K562 (cell line): ENCODE measurements around the gene NOTCH3. TPM values are rescaled to one million over a fixed set of nuclear protein-coding genes. Genes with fewer than 3 reads are reported as not detected.

Source experiments
- ATAC-seq: fragments of 200-7000 bp; cut with Tn5 transposase; 3 replicates; pipeline ENCODE4 v1.9.1; 2020; ENCODE audit warnings: moderate library complexity
- BruUV-seq: library from RNA; stranded (reverse); fragments of 400-500 nt; replicated peaks from 2 replicates; lab custom pipeline; 2021; lab: Mats Ljungman, UMichigan
- CTCF ChIA-PET: fragments of 300-600 bp; formaldehyde crosslinking; extraction: SDS; loops from one replicate; lab custom pipeline; 2021; ENCODE audit warnings: low intra/inter-chr PET ratio; lab: Yijun Ruan, JAX
- POLR2A ChIA-PET: fragments of 300-600, 350-650 bp; sonication (Branson Sonifier 250); formaldehyde crosslinking; extraction: SDS; loops from one replicate; lab custom pipeline; 2021; ENCODE audit warnings: antibody characterized with exemption, inconsistent platforms; lab: Yijun Ruan, JAX
- DNase-seq, 4 experiments: peaks; one replicate each; pipeline versions ENCODE4 v3.0.0 to v3.0.0-alpha.2; 2011 to 2018; ENCODE audit warnings: low spot score in 3 of 4, mixed read lengths in 3 of 4; ENCODE audit errors: extremely low read depth in 1 of 4
- FAIRE-seq: peaks from 2 replicates; lab custom pipeline; 2011; peaks lifted over from hg19 to GRCh38; lab: Jason Lieb, UNC
- H2AFZ ChIP-seq: 2 replicates; pipeline ENCODE4 v1.6.0; 2011; ENCODE audit warnings: low read depth, low read length, control low read depth, inconsistent platforms
- H3K27ac ChIP-seq: fragments of 200-600 bp; 3 replicates; pipeline ENCODE4 v1.8.0; 2011; ENCODE audit warnings: low read depth, mild to moderate bottlenecking, control low read depth, inconsistent platforms, low read length, moderate library complexity, mixed read lengths; ENCODE audit errors: extremely low read depth
- H3K27me3 ChIP-seq, 2 experiments: fragments of 300-600 bp in 1 of 2; 2 replicates in 1 of 2; 3 replicates in 1 of 2; pipeline versions ENCODE4 v1.6.0 to v1.8.0; 2011; ENCODE audit warnings: inconsistent platforms in 2 of 2, low read length in 2 of 2, mild to moderate bottlenecking in 1 of 2, mixed read lengths in 1 of 2, moderate library complexity in 1 of 2; ENCODE audit not compliant: control insufficient read depth in 2 of 2, insufficient read depth in 2 of 2
- H3K36me3 ChIP-seq: fragments of 300-600 bp; 3 replicates; pipeline ENCODE4 v1.8.0; 2011; ENCODE audit warnings: mild to moderate bottlenecking, low read length, inconsistent platforms; ENCODE audit not compliant: control insufficient read depth, insufficient read depth
- H3K4me1 ChIP-seq, 2 experiments: fragments of 200-600 bp in 1 of 2; replicated peaks in 1 of 2; 2 replicates in 1 of 2; 3 replicates in 1 of 2; pipeline versions ENCODE4 v1.5.1 to v1.8.0; 2011; ENCODE audit warnings: inconsistent platforms in 2 of 2, low read length in 2 of 2, mild to moderate bottlenecking in 1 of 2, mixed read lengths in 1 of 2, moderate library complexity in 1 of 2; ENCODE audit not compliant: control insufficient read depth in 2 of 2, insufficient read depth in 2 of 2
- H3K4me2 ChIP-seq: 2 replicates; pipeline ENCODE4 v1.6.1; 2011; ENCODE audit warnings: low read length, control low read depth, inconsistent platforms, mixed read lengths; ENCODE audit not compliant: insufficient read depth
- H3K4me3 ChIP-seq: fragments of 200-600 bp; sonication (generic), shearing (Covaris generic); 2 replicates; pipeline ENCODE4 v1.5.1; 2016; ENCODE audit warnings: control low read depth, inconsistent platforms
- H3K79me2 ChIP-seq: fragments of 200-600 bp; 3 replicates; pipeline ENCODE4 v1.8.0; 2011; ENCODE audit warnings: low read length, inconsistent platforms; ENCODE audit not compliant: control insufficient read depth, insufficient read depth
- H3K9ac ChIP-seq, 2 experiments: 2 replicates each; pipeline versions ENCODE4 v1.6.0 to v1.6.1; 2011; ENCODE audit warnings: low read depth in 2 of 2, low read length in 2 of 2, control low read depth in 1 of 2, inconsistent platforms in 1 of 2, mild to moderate bottlenecking in 1 of 2, mixed read lengths in 1 of 2; ENCODE audit not compliant: insufficient read depth in 1 of 2
- H3K9me1 ChIP-seq: one replicate; pipeline ENCODE4 v1.6.0; 2011; ENCODE audit warnings: inconsistent platforms, mild to moderate bottlenecking, low read length, moderate library complexity; ENCODE audit not compliant: control insufficient read depth, insufficient read depth
- H3K9me3 ChIP-seq: replicated peaks from 2 replicates; pipeline ENCODE4 v1.5.1; 2011; ENCODE audit warnings: low read depth, low read length, inconsistent platforms; ENCODE audit not compliant: control insufficient read depth, insufficient read depth
- H4K20me1 ChIP-seq: replicated peaks from 2 replicates; pipeline ENCODE4 v1.6.1; 2011; ENCODE audit warnings: low read length, inconsistent platforms, mixed read lengths; ENCODE audit not compliant: control insufficient read depth, insufficient read depth
- KLF16 ChIP-seq: IDR thresholded peaks from 2 replicates; pipeline ENCODE4 v1.6.1; 2016; ENCODE audit warnings: antibody characterized with exemption
- RAD21 ChIP-seq, 2 experiments: fragments of 250-450 bp in 1 of 2; fragments of 450-650 bp in 1 of 2; sonication (Bioruptor Pico) in 1 of 2; formaldehyde crosslinking in 1 of 2; IDR thresholded peaks in 1 of 2; conservative IDR thresholded peaks in 1 of 2; 2 replicates each; pipeline versions ENCODE4 v1.4.0 to v1.8.0; 2020 to 2022; ENCODE audit warnings: mild to moderate bottlenecking in 2 of 2, moderate library complexity in 1 of 2
- SMC3 ChIP-seq: conservative IDR thresholded peaks from 2 replicates; pipeline ENCODE4 v1.6.1; 2011; ENCODE audit warnings: low read depth, low read length, improper control_type of control experiment; ENCODE audit not compliant: insufficient read depth
- WGBS: fragments of 100-300 bp; shearing (Covaris generic); methylation state at CpG from one replicate; pipeline ENCODE4 v1.1.6; 2016; ENCODE audit warnings: low coverage, mixed read lengths; ENCODE audit not compliant: insufficient coverage; ENCODE audit errors: missing lambda C conversion rate; 5-methylcytosine and 5-hydroxymethylcytosine counted together
- in situ Hi-C: fragments of 300-500 bp; cut with MboI; formaldehyde crosslinking; loops from 4 replicates; pipeline ENCODE4 v1.15.0; 2018; ENCODE audit warnings: inconsistent platforms, mixed read lengths
- intact Hi-C: fragments of 100-400 bp; cut with micrococcal nuclease; formaldehyde crosslinking; loops from 2 replicates; pipeline ENCODE4 v1.14.2; 2022
- polyA plus RNA-seq, 8 experiments: library from polyadenylated mRNA; depleted of rRNA in 4 of 8; stranded (reverse) in 5 of 8; unstranded in 3 of 8; fragments of >200 nt; fragmentation: Nextera tagmentation in 2 of 8; fragmentation: Illumina TruSeq in 1 of 8; extraction: Ambion mirVana in 2 of 8; extraction: Trizol in 1 of 8; gene quantifications; 2 replicates each; pipeline versions ENCODE4 v1.2.1 to v1.2.3, GENCODE V29; 2011 to 2014; ENCODE audit warnings: inconsistent platforms in 1 of 8, missing spikeins in 1 of 8
- total RNA-seq, 7 experiments: library from RNA; depleted of rRNA in 6 of 7; stranded (reverse); fragments of >200 nt in 6 of 7; fragmentation: Illumina TruSeq in 2 of 7; extraction: Trizol in 2 of 7; gene quantifications; 2 replicates each; pipeline versions ENCODE4 v1.2.1 to v1.2.3, GENCODE V29; 2011 to 2021; ENCODE audit warnings: low replicate concordance in 1 of 7
- TF ChIP-seq, protein P1 (sequence below): sonication (generic); formaldehyde crosslinking; IDR thresholded peaks from 2 replicates; pipeline ENCODE4 v1.8.1; 2023; ENCODE audit warnings: mild to moderate bottlenecking, missing genetic modification reagents
- TF ChIP-seq, protein P2 (sequence below): fragments of 450-650 bp; IDR thresholded peaks from 2 replicates; pipeline ENCODE4 v1.6.1; 2016; ENCODE audit warnings: low read depth
- TF ChIP-seq, protein P3 (sequence below), 2 experiments: fragments of 150-350 bp in 1 of 2; IDR thresholded peaks; 2 replicates each; pipeline ENCODE4 v1.6.1; 2012 to 2016; ENCODE audit warnings: low read depth in 2 of 2, low read length in 2 of 2, mild to moderate bottlenecking in 1 of 2, moderate library complexity in 1 of 2

NOTCH3 gene
- total and polyA plus RNA-seq, 9 of the 15 experiments (the other 6 are each of a cell fraction or from before 2014, with no cell fraction given), result under 0.01 to 1.2 (median 0.16) TPM

DNA sequence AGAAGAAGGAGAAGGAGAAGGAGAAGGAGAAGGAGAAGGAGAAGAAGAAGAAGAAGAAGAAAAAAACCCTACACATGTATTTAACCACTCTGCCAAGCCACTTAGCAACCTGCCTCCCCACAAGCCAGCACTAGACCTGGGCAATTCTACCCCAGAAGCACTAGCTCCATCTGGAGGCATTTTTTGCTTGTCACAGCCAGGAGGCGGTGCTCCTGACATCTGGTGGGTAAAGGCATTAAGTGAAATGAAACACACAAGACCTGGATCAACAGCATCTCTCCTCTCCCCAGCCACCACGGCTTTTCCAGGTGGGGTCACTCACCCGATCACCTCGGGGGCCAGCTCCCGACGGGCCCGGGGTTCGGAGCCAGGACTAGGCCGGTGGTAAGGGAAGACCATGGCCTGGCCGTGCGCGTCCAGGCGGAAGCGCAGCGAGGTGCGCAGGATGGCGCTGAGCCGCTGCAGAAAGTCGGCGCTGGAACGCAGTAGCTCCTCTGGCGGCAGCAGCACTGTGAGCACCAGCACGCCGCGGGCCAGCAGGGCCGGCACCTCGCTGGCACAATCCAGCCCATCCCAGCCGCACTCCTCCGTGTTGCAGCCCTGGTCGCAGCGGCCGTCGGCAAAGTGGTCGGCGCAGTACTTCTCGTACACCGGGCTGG, 26.9 kb downstream of the NOTCH3 start:
- FAIRE-seq (peak; percentile 60), ATAC-seq (peak; percentile 41; the same call in 1 of the 3 replicates), DNase-seq (peak in 2 of 4 experiments; percentile 24 to 41)
- H3K4me3 ChIP-seq, result no peak overlapping the region
- intact Hi-C loops, result no loop called here
- 66% methylated on average over 20 of the region's 37 CpGs for WGBS
- no peaks in the 10 kb centered on the region for H3K79me2 ChIP-seq
- no peaks in the 10 kb centered on the region; a peak in 1 of 5 replicates for H3K27me3 ChIP-seq
- H3K27ac ChIP-seq, result no peak overlapping the region
- no peaks in the 10 kb centered on the region for H3K36me3 ChIP-seq
- H3K4me2 ChIP-seq, result no peak overlapping the region
- no peak overlapping the region for H2AFZ ChIP-seq
- no peaks in the 10 kb centered on the region for H3K9me1 ChIP-seq
- peaks cover 4 to 31% of the 10 kb centered on the region in 2 experiments; a peak in 4 of 5 replicates for H3K4me1 ChIP-seq
- no peak overlapping the region for H3K9ac ChIP-seq
- in situ Hi-C loops, result no loop called here
- BruUV-seq, result no TSS peak
- H3K9me3 ChIP-seq, result no peaks in the 10 kb centered on the region
- CTCF ChIA-PET, result interaction anchor here (0.6 to 1.0 kb wide), 3 partner anchors 179 to 1577 kb away, joined by 3 to 5 read pairs (median 3); no protein-coding TSS in a partner anchor
- POLR2A ChIA-PET, result interaction anchor here (0.6 to 1.0 kb wide), 2 partner anchors 20 to 94 kb away, joined by 3 read pairs; no protein-coding TSS in a partner anchor
- no peaks in the 10 kb centered on the region for H4K20me1 ChIP-seq
- TF ChIP-seq, protein P1, sequence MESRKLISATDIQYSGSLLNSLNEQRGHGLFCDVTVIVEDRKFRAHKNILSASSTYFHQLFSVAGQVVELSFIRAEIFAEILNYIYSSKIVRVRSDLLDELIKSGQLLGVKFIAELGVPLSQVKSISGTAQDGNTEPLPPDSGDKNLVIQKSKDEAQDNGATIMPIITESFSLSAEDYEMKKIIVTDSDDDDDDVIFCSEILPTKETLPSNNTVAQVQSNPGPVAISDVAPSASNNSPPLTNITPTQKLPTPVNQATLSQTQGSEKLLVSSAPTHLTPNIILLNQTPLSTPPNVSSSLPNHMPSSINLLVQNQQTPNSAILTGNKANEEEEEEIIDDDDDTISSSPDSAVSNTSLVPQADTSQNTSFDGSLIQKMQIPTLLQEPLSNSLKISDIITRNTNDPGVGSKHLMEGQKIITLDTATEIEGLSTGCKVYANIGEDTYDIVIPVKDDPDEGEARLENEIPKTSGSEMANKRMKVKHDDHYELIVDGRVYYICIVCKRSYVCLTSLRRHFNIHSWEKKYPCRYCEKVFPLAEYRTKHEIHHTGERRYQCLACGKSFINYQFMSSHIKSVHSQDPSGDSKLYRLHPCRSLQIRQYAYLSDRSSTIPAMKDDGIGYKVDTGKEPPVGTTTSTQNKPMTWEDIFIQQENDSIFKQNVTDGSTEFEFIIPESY (CRISPR knock-in tag), result peak; percentile 78
- peak in 1 of 2 experiments; percentile 43; a peak in 2 of 4 replicates for TF ChIP-seq RAD21 (CRISPR knock-in tag; conservative IDR thresholded peaks at IDR 0.05 in 1 of 2, IDR thresholded peaks at IDR 0.05 in 1 of 2)
- TF ChIP-seq KLF16, result no peak
- peak; percentile 33; the same call in 1 of the 2 replicates for TF ChIP-seq SMC3
- TF ChIP-seq, protein P2, sequence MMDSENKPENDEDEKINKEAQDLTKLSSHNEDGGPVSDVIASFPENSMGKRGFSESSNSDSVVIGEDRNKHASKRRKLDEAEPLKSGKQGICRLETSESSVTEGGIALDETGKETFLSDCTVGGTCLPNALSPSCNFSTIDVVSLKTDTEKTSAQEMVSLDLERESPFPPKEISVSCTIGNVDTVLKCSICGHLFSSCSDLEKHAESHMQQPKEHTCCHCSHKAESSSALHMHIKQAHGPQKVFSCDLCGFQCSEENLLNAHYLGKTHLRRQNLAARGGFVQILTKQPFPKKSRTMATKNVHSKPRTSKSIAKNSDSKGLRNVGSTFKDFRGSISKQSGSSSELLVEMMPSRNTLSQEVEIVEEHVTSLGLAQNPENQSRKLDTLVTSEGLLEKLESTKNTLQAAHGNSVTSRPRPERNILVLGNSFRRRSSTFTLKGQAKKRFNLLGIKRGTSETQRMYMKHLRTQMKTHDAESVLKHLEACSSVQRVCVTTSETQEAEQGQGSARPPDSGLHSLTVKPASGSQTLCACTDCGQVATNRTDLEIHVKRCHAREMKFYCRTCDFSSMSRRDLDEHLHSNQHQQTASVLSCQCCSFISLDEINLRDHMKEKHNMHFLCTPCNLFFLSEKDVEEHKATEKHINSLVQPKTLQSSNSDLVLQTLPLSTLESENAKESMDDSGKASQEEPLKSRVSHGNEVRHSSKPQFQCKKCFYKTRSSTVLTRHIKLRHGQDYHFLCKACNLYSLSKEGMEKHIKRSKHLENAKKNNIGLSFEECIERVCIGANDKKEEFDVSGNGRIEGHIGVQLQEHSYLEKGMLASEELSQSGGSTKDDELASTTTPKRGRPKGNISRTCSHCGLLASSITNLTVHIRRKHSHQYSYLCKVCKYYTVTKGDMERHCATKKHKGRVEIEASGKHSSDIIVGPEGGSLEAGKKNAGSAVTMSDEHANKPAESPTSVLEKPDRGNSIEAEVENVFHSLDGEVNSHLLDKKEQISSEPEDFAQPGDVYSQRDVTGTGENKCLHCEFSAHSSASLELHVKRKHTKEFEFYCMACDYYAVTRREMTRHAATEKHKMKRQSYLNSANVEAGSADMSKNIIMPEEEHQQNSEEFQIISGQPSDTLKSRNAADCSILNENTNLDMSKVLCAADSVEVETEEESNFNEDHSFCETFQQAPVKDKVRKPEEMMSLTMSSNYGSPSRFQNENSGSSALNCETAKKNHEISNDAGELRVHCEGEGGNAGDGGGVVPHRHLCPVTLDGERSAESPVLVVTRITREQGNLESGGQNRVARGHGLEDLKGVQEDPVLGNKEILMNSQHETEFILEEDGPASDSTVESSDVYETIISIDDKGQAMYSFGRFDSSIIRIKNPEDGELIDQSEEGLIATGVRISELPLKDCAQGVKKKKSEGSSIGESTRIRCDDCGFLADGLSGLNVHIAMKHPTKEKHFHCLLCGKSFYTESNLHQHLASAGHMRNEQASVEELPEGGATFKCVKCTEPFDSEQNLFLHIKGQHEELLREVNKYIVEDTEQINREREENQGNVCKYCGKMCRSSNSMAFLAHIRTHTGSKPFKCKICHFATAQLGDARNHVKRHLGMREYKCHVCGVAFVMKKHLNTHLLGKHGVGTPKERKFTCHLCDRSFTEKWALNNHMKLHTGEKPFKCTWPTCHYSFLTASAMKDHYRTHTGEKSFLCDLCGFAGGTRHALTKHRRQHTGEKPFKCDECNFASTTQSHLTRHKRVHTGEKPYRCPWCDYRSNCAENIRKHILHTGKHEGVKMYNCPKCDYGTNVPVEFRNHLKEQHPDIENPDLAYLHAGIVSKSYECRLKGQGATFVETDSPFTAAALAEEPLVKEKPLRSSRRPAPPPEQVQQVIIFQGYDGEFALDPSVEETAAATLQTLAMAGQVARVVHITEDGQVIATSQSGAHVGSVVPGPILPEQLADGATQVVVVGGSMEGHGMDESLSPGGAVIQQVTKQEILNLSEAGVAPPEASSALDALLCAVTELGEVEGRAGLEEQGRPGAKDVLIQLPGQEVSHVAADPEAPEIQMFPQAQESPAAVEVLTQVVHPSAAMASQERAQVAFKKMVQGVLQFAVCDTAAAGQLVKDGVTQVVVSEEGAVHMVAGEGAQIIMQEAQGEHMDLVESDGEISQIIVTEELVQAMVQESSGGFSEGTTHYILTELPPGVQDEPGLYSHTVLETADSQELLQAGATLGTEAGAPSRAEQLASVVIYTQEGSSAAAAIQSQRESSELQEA, result no peak
- TF ChIP-seq, protein P3, sequence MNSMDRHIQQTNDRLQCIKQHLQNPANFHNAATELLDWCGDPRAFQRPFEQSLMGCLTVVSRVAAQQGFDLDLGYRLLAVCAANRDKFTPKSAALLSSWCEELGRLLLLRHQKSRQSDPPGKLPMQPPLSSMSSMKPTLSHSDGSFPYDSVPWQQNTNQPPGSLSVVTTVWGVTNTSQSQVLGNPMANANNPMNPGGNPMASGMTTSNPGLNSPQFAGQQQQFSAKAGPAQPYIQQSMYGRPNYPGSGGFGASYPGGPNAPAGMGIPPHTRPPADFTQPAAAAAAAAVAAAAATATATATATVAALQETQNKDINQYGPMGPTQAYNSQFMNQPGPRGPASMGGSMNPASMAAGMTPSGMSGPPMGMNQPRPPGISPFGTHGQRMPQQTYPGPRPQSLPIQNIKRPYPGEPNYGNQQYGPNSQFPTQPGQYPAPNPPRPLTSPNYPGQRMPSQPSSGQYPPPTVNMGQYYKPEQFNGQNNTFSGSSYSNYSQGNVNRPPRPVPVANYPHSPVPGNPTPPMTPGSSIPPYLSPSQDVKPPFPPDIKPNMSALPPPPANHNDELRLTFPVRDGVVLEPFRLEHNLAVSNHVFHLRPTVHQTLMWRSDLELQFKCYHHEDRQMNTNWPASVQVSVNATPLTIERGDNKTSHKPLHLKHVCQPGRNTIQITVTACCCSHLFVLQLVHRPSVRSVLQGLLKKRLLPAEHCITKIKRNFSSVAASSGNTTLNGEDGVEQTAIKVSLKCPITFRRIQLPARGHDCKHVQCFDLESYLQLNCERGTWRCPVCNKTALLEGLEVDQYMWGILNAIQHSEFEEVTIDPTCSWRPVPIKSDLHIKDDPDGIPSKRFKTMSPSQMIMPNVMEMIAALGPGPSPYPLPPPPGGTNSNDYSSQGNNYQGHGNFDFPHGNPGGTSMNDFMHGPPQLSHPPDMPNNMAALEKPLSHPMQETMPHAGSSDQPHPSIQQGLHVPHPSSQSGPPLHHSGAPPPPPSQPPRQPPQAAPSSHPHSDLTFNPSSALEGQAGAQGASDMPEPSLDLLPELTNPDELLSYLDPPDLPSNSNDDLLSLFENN (IDR thresholded peaks at IDR 0.05; ENCODE audit: low read depth in 2 of 2, low read length in 2 of 2), result no peak
